ENCODE data around the gene SLC66A3.
A peak's percentile ranks its signal among the peaks of the same experiment; 100 is the strongest.

The SLC66A3 gene

GRCh38 chr2:11156396-11157075 is 1.3 kb downstream of the SLC66A3 start:
- no peak overlapping the region for H3K23ac ChIP-seq (ENCODE audit: low read length in 2 of 2)
- H3K18ac ChIP-seq (ENCODE audit: low read depth in 1 of 2, low read length in 2 of 2) = no peak overlapping the region
- H2BK15ac ChIP-seq (ENCODE audit: low read depth, poor library complexity, severe bottlenecking) = peak overlapping the region; percentile 77
- H2AK5ac ChIP-seq (ENCODE audit: low read length, severe bottlenecking) = no peak overlapping the region
- H4K91ac ChIP-seq (ENCODE audit: low read length) = no peak overlapping the region
- peaks cover 0 to 3% of the 10 kb centered on the region in 2 experiments for H3K27me3 ChIP-seq (ENCODE audit: control insufficient read depth in 1 of 2, insufficient read depth in 1 of 2, low read length in 2 of 2)
- no peak for DNase-seq
- WGBS = 96% methylated on average over 13 of the region's 13 CpGs
- no peak overlapping the region for H3K4ac ChIP-seq (ENCODE audit: low read depth in 1 of 2, low read length in 2 of 2)
- no peak overlapping the region for H2BK120ac ChIP-seq (ENCODE audit: low read depth, low read length)
- peaks cover 9% of the 10 kb centered on the region for H3K79me1 ChIP-seq (replicated peaks; ENCODE audit: low read length, poor library complexity, severe bottlenecking)
- no peak overlapping the region for H2AFZ ChIP-seq (ENCODE audit: low read depth, low read length)
- no peak overlapping the region for H2BK5ac ChIP-seq (ENCODE audit: low read depth, low read length, poor library complexity, severe bottlenecking)
- H3K9me3 ChIP-seq (ENCODE audit: control insufficient read depth, low read length) = no peaks in the 10 kb centered on the region
- H3K9ac ChIP-seq (ENCODE audit: low read length) = no peak overlapping the region
- H3K4me3 ChIP-seq (ENCODE audit: insufficient read depth in 1 of 2, low read depth in 1 of 2, low read length in 2 of 2) = peak overlapping the region in 1 of 2 experiments; percentile 83
- H3K27ac ChIP-seq (ENCODE audit: low read length, poor library complexity, severe bottlenecking) = no peak overlapping the region
- H3K14ac ChIP-seq (ENCODE audit: low read length in 2 of 2) = no peak overlapping the region
- H2BK12ac ChIP-seq (ENCODE audit: low read length in 2 of 2) = no peak overlapping the region
- peaks cover 2 to 5% of the 10 kb centered on the region in 2 experiments for H3K36me3 ChIP-seq (ENCODE audit: control insufficient read depth in 1 of 2, insufficient read depth in 2 of 2, low read depth in 1 of 2, low read length in 2 of 2)
- peaks cover 21% of the 10 kb centered on the region for H3K4me1 ChIP-seq (ENCODE audit: control insufficient read depth, insufficient read depth, low read depth, low read length)
- H3K4me2 ChIP-seq (ENCODE audit: low read length, poor library complexity, severe bottlenecking) = no peak overlapping the region
- H4K8ac ChIP-seq (ENCODE audit: low read length) = peak overlapping the region; percentile 19

DNA sequence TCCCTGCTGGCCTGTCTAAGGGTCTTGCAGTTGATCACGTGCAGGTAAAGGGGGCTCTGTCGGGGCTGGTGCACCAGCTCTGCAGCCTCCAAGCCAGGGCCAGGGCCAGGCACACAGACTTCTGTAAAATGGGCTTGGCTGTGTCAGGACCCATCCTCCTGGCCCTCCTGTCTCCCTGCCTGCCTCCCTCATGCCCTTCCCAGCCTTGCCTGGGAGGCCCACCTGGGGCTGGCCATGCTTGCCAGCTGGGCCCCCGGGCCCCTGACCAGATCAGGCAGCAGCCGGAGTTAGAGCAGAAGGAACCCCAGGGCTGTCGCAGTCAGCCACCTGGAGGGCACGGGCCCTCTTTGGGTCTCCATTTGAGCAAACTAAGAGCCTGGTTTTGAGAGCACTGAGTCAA is 2.0 kb downstream of the SLC66A3 start:
- Histone ChIP-seq H4K8ac (ENCODE audit: low read length) (no peak overlapping the region), H2AFZ (ENCODE audit: low read depth, low read length) (no peak overlapping the region), H3K4me2 (ENCODE audit: low read length, poor library complexity, severe bottlenecking) (no peak overlapping the region), H3K79me1 (replicated peaks; ENCODE audit: low read length, poor library complexity, severe bottlenecking) (peaks cover 9% of the 10 kb centered on the region), H3K4ac (ENCODE audit: low read depth in 1 of 2, low read length in 2 of 2) (no peak overlapping the region), H4K91ac (ENCODE audit: low read length) (no peak overlapping the region), H3K36me3 (ENCODE audit: control insufficient read depth in 1 of 2, insufficient read depth in 2 of 2, low read depth in 1 of 2, low read length in 2 of 2) (peaks cover 2 to 9% of the 10 kb centered on the region in 2 experiments), H3K23ac (ENCODE audit: low read length in 2 of 2) (no peak overlapping the region), H2BK12ac (ENCODE audit: low read length in 2 of 2) (no peak overlapping the region), H3K4me3 (ENCODE audit: insufficient read depth in 1 of 2, low read depth in 1 of 2, low read length in 2 of 2) (no peak overlapping the region), H2BK120ac (ENCODE audit: low read depth, low read length) (no peak overlapping the region), H3K18ac (ENCODE audit: low read depth in 1 of 2, low read length in 2 of 2) (no peak overlapping the region), H3K27ac (ENCODE audit: low read length, poor library complexity, severe bottlenecking) (no peak overlapping the region), H3K27me3 (ENCODE audit: control insufficient read depth in 1 of 2, insufficient read depth in 1 of 2, low read length in 2 of 2) (peaks cover 0 to under 1% of the 10 kb centered on the region in 2 experiments), H3K9me3 (ENCODE audit: control insufficient read depth, low read length) (no peaks in the 10 kb centered on the region), H3K4me1 (ENCODE audit: control insufficient read depth, insufficient read depth, low read depth, low read length) (peaks cover 21% of the 10 kb centered on the region), H3K9ac (ENCODE audit: low read length) (no peak overlapping the region), H2BK5ac (ENCODE audit: low read depth, low read length, poor library complexity, severe bottlenecking) (no peak overlapping the region), H2AK5ac (ENCODE audit: low read length, severe bottlenecking) (no peak overlapping the region), H3K14ac (ENCODE audit: low read length in 2 of 2) (no peak overlapping the region), H2BK15ac (ENCODE audit: low read depth, poor library complexity, severe bottlenecking) (no peak overlapping the region)
- DNase-seq = no peak
- 87% methylated on average over 6 of the region's 6 CpGs for WGBS

- Histone ChIP-seq H3K23ac (ENCODE audit: low read length in 2 of 2) (no peak overlapping the region), H3K79me1 (replicated peaks; ENCODE audit: low read length, poor library complexity, severe bottlenecking) (peaks cover 9% of the 10 kb centered on the region), H3K36me3 (ENCODE audit: control insufficient read depth in 1 of 2, insufficient read depth in 2 of 2, low read depth in 1 of 2, low read length in 2 of 2) (peaks cover 2 to 9% of the 10 kb centered on the region in 2 experiments), H2AFZ (ENCODE audit: low read depth, low read length) (no peak overlapping the region), H2BK5ac (ENCODE audit: low read depth, low read length, poor library complexity, severe bottlenecking) (no peak overlapping the region), H4K91ac (ENCODE audit: low read length) (no peak overlapping the region), H3K9me3 (ENCODE audit: control insufficient read depth, low read length) (no peaks in the 10 kb centered on the region), H3K4ac (ENCODE audit: low read depth in 1 of 2, low read length in 2 of 2) (no peak overlapping the region), H3K4me3 (ENCODE audit: insufficient read depth in 1 of 2, low read depth in 1 of 2, low read length in 2 of 2) (no peak overlapping the region), H2BK12ac (ENCODE audit: low read length in 2 of 2) (no peak overlapping the region), H3K18ac (ENCODE audit: low read depth in 1 of 2, low read length in 2 of 2) (no peak overlapping the region), H3K14ac (ENCODE audit: low read length in 2 of 2) (no peak overlapping the region), H3K9ac (ENCODE audit: low read length) (no peak overlapping the region), H3K27ac (ENCODE audit: low read length, poor library complexity, severe bottlenecking) (no peak overlapping the region), H4K8ac (ENCODE audit: low read length) (no peak overlapping the region), H2BK120ac (ENCODE audit: low read depth, low read length) (no peak overlapping the region), H3K4me1 (ENCODE audit: control insufficient read depth, insufficient read depth, low read depth, low read length) (peaks cover 21% of the 10 kb centered on the region), H3K27me3 (ENCODE audit: control insufficient read depth in 1 of 2, insufficient read depth in 1 of 2, low read length in 2 of 2) (no peaks in the 10 kb centered on the region), H2AK5ac (ENCODE audit: low read length, severe bottlenecking) (no peak overlapping the region), H3K4me2 (ENCODE audit: low read length, poor library complexity, severe bottlenecking) (no peak overlapping the region), H2BK15ac (ENCODE audit: low read depth, poor library complexity, severe bottlenecking) (no peak overlapping the region)
- no peak for DNase-seq
- WGBS = 92% methylated on average over 4 of the region's 4 CpGs
Measured at GRCh38 chr2:11157731-11158130, 2.5 kb downstream of the SLC66A3 start.

DNA sequence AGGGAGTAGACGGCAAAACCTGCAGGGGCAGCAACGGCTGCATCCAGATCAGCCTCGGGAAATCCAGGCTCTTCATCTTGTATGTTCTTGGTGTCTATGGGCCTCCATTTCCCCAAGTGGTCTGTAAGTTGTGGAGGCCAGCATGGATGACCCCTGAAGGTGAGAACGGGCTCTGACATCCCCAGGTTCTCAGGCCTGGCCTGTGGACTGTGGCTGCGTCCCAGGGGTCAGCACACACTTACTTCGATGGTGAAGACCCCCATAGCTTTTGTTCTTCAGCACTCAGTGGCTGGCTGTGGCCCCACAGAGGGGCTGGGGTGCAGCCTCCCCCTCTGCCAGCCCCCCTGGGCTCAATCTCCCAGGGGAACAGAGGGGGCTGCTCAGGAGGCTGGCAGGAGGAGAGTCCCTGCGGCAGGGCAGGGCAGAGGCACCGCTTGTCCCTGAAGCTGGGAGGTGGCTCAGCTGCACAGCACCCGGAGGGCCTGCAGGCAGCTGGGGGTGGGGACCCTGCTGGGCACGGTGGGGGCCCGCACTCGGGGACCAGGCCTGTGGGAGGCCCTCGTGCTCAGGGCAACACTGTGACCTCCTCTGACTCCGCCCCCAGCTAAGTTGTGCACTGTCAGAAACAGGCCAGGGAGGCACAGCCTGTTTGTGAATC is 3.8 kb downstream of the SLC66A3 start:
- Histone ChIP-seq H3K14ac (ENCODE audit: low read length in 2 of 2) (no peak overlapping the region), H3K9ac (ENCODE audit: low read length) (no peak overlapping the region), H4K8ac (ENCODE audit: low read length) (peak overlapping the region; percentile 50), H2BK120ac (ENCODE audit: low read depth, low read length) (no peak overlapping the region), H3K23ac (ENCODE audit: low read length in 2 of 2) (no peak overlapping the region), H3K9me3 (ENCODE audit: control insufficient read depth, low read length) (no peaks in the 10 kb centered on the region), H3K4me1 (ENCODE audit: control insufficient read depth, insufficient read depth, low read depth, low read length) (peaks cover 23% of the 10 kb centered on the region), H3K4me2 (ENCODE audit: low read length, poor library complexity, severe bottlenecking) (no peak overlapping the region), H3K4me3 (ENCODE audit: insufficient read depth in 1 of 2, low read depth in 1 of 2, low read length in 2 of 2) (no peak overlapping the region), H2BK12ac (ENCODE audit: low read length in 2 of 2) (no peak overlapping the region), H2AFZ (ENCODE audit: low read depth, low read length) (no peak overlapping the region), H4K91ac (ENCODE audit: low read length) (peak overlapping the region; percentile 76), H3K27me3 (ENCODE audit: control insufficient read depth in 1 of 2, insufficient read depth in 1 of 2, low read length in 2 of 2) (no peaks in the 10 kb centered on the region), H3K79me1 (replicated peaks; ENCODE audit: low read length, poor library complexity, severe bottlenecking) (peaks cover 9% of the 10 kb centered on the region), H2BK15ac (ENCODE audit: low read depth, poor library complexity, severe bottlenecking) (no peak overlapping the region), H3K4ac (ENCODE audit: low read depth in 1 of 2, low read length in 2 of 2) (no peak overlapping the region), H3K36me3 (ENCODE audit: control insufficient read depth in 1 of 2, insufficient read depth in 2 of 2, low read depth in 1 of 2, low read length in 2 of 2) (peaks cover 2 to 15% of the 10 kb centered on the region in 2 experiments), H2BK5ac (ENCODE audit: low read depth, low read length, poor library complexity, severe bottlenecking) (no peak overlapping the region), H2AK5ac (ENCODE audit: low read length, severe bottlenecking) (no peak overlapping the region), H3K18ac (ENCODE audit: low read depth in 1 of 2, low read length in 2 of 2) (peak overlapping the region in 1 of 2 experiments; percentile 55), H3K27ac (ENCODE audit: low read length, poor library complexity, severe bottlenecking) (no peak overlapping the region)
- whole genome bisulfite sequencing = 71% methylated on average over 14 of the region's 14 CpGs
- DNase-seq = no peak

Data from mesenchymal stem cell (in vitro differentiated cells and primary cell).